HG02884 (cell line): ENCODE measurements around the gene NAPEPLD.
"Not testable (repeated sequence)": the region's sequence is repeated elsewhere in the genome, so short reads cannot be mapped to it uniquely, and the experiment has no call there.

Experiments
- ATAC-seq: cut with Tn5 transposase; IDR thresholded peaks from one replicate; pipeline ENCODE4 v1.9.1; 2021; ENCODE audit warnings: mild to moderate bottlenecking, moderate library complexity; ENCODE audit not compliant: unreplicated experiment

NAPEPLD gene

DNA sequence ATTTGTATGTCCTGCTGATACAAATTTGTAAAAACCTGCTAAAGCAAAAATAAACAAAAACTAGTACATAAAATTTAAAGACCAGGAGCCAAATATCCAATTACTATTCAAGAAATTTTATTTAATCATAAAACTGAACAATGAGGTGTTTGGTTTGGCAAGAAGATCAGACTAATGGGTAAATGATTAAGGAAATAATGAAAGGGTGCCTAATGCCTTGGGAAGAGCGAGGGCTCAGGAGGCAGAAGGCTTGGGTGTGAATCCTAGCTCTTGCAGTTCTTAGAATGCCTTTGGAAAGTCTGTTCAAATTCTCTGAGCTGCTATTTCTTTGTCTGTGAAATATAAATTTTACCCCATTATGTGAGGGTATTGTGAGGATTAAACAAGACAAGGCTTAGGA lies 32.4 kb downstream of the NAPEPLD start:
- no peak for ATAC-seq

GRCh38 chr7:103115771-103116170 lies 33.1 kb downstream of the NAPEPLD start:
- no peak for ATAC-seq

GRCh38 chr7:103114576-103115008 lies 34.3 kb downstream of the NAPEPLD start:
- ATAC-seq, result no peak

- ATAC-seq, result no peak
Observed at GRCh38 chr7:103113164-103113563, 35.7 kb downstream of the NAPEPLD start.

DNA sequence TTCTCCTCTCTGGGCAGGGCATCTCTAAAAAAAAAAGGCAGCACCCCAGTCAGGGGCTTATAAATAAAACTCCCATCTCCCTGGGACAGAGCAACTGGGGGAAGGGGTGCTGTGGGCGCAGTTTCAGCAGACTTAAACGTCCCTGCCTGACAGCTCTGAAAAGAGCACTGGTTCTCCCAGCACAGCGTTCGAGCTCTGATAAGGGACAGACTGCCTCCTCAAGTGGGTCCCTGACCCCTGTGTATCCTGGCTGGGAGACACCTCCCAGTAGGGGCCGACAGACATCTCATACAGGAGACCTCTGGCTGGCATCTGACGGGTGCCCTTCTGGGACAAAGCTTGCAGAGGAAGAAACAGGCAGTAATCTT lies 42.2 kb downstream of the NAPEPLD start:
- ATAC-seq, result not testable (repeated sequence)

DNA sequence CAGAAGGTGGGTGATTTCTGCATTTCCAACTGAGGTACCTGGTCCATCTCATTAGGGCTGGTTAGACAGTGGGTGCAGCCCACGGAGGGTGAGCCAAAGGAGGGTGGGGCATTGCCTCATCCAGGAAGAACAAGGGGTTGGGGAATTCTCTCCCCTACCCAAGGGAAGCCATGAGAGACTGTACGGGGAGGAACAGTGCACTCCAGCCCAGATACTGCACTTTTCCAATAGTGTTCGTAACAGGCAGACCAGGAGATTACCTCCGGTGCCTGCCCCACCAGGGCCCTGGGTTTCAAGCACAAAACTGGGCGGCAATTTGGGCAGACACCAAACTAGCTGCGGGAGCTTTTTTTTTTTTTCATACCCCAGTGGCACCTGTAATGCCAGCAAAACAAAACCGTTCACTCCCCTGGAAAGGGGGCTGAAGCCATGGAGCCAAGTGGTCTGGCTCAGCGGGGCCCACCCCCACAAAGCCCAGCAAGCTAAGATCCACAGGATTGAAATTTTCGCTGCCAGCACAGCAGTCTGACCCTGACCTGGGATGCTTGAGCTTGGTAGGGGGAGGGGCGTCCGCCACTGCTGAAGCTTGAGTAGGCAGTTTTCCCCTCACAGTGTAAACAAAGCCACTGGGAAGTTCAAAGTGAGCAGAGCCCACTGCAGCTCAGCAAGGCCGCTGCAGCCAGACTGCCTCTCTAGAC lies 42.7 kb downstream of the NAPEPLD start:
- no peak for ATAC-seq

- ATAC-seq, result no peak
Observed at GRCh38 chr7:103101543-103101942, 47.4 kb downstream of the NAPEPLD start.

GRCh38 chr7:103100348-103100747 lies 48.6 kb downstream of the NAPEPLD start:
- no peak for ATAC-seq

GRCh38 chr7:103097041-103097440 lies 51.9 kb downstream of the NAPEPLD start:
- no peak for ATAC-seq

GRCh38 chr7:103095558-103095957 lies 53.3 kb downstream of the NAPEPLD start:
- ATAC-seq, result not testable (repeated sequence)

DNA sequence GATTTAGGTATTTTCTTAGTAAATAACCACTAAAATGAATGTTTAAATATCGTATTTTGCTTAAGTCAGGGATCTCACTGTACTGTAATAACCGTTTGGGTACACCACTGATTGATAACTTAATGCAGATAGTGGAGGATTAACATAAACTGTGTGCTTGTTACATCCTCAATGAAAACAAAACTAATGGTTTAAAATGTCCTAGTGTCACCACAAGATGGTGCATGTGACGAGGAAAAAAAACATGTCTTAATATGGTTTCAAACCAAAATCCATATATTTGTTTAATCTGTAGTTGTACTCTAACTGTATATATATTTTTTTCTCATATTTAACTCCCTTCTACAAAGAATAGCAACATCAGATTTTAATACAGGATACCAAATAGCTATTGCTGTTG lies 54.8 kb downstream of the NAPEPLD start:
- ATAC-seq, result no peak

GRCh38 chr7:103093429-103093828 lies 55.5 kb downstream of the NAPEPLD start:
- no peak for ATAC-seq

DNA sequence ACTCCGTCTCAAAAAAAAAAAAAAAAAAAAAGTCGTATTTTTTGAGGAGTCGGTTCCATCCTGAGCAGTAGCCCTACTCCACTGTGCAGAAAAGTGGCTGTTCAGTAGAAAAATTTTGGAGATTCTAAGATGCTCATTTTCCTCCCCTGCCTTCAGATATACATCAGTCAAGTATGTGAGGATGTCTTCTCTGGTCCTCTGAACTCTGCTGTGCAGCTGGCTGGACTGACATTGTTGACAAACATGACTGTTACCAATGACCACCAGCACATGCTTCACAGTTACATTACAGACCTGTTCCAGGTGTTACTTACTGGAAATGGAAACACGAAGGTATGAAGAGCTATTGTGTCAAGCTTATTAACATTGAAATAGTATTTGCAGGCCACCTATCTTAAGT lies 56.6 kb downstream of the NAPEPLD start:
- ATAC-seq, result not testable (repeated sequence)

- no peak for ATAC-seq
Observed at GRCh38 chr7:103083210-103083609, 65.7 kb downstream of the NAPEPLD start.

DNA sequence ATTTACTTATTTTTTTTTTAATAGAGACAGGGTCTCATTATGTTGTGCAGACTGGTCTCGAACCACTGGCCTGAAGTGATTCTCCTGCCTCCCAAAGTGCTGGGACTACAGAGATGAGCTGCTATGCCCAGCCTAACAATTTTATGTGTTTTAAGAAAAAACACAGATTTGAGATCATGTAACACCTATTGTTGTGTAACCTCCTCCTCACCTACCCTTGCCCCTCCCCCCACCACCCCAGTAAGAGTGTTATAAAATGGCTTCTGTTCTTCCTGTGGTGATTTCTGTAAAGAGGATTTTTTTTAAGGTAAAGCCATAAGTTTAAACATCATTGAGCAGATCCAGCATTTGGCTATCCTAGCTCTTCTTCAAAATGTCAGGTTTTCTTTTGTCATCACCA lies 66.4 kb downstream of the NAPEPLD start:
- no peak for ATAC-seq

- ATAC-seq, result no peak
Observed at GRCh38 chr7:103080923-103081322, 68.0 kb downstream of the NAPEPLD start.

DNA sequence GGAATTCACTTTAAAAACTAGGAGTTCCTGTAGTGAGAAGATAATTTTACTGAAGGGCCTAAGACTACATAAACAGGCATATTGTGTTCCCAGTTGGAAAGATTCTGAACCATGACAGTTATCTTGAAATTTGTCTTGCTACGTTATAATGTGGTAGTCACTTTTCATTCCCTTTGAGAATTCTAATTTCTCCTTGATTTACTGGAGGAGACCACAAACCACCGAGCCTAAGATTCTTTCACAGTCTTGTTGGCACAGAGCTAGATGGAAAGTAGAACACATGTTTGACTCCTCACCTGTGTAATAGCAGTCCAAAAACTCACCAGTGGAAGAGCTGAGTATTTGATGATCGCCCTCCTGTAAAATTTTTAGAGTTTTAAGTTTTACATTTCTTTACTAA lies 69.1 kb downstream of the NAPEPLD start:
- no peak for ATAC-seq

DNA sequence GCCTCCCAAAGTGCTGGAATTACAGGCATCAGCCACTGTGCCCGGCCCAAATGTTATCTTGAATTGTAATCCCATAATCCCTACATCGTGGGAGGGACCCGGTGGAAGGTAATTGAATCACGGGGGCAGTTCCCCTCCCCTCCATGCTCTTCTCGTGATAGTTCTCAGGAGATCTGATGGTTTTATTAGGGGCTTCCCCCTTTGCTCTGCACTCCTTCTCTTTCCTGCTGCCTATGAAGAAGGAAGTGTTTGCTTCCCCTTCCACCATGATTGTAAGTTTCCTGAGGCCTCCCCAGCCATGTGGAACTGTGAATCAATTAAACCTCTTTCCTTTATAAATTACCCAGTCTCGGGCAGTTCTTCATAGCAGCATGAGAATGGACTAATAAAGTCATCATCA lies 70.7 kb downstream of the NAPEPLD start:
- ATAC-seq, result not testable (repeated sequence)

DNA sequence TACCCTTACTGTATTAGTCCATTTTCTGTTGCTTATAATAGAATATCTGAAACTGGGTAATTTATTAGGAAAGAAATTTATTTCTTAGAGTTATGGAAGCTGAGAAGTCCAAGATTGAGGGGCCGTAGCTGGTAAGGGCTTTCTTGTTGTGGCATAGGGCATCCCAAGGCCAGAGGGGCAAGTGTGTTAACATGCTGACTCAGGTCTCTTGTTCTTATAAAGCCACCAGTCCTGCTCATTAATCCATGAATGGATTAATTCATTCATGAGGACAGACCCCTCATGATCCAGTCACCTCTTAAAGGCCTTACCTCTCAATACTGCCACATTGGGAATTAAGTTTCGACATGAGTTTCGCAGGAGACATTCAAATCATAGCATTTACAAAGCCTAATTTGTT lies 71.6 kb downstream of the NAPEPLD start:
- no peak for ATAC-seq

DNA sequence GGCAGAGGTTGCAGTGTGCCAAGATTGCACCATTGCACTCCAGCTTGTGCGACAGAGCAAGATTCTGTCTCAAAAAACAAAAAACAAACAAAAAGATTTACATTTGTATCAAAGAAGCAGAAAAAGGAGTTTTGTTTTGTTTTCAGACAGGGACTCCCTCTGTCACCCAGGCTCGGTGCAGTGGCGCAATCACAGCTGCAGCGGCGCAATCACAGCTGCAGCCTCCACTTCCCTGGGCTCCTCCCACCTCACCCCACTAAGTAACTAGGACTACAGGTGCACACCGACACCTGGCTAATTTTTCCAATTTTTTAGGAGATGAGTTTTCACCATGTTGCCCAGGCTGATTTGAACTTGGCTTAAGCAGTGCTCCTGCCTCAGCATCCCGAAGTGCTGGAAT lies 72.1 kb downstream of the NAPEPLD start:
- ATAC-seq, result no peak

- peak; percentile 48 for ATAC-seq
Observed at GRCh38 chr7:103075337-103075918, 73.5 kb downstream of the NAPEPLD start.

DNA sequence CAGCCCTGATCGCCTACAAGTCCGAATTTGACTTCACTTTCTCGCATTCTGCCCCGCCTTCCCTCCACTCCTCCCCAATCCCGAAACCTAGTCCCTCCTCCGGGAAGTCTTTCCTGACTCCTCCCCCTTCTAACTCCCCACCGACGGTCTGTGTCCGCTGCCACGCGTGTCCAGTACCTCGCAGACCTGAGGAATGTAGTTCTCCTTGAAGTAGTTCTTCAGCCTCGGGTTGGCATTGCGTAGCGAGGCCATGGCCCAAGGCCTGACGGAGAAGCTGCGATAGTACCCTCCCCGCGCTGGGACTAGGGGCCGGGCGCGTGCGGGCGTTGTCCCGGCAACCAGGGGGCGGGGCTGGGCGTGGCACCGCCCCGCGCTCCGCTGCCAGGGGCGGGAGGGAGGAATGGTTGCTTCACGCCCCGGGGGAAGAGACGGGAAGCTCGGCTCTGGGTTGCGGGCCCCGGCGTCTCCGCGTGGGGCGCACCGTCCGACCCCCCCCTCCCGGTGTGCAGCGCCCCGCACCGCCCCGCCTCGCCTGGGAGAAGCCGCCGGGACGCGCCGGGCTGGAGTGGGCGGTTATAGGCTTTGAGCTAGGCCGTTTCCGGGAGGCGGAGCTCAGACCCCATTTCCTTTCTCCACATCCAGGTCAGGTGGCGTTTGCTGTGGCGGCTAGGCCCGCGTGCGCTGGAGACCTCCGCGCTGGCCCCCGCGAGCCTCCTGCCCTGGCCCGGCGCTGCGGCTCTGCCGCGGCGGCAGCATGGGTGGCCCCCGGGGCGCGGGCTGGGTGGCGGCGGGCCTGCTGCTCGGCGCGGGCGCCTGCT lies 74.2 kb downstream of the NAPEPLD start, which contains the start of the genes ARMC10 and FBXL13:
ARMC10 (plus strand) TSS at position 622 of the 818 bp plus-strand sequence; CDS start at position 755, 133 bp downstream.
FBXL13 (minus strand) TSS at position 278 of the 818 bp plus-strand sequence.
- peak; percentile 85 for ATAC-seq
